Neural progenitor cell (in vitro differentiated cells): ENCODE results near the gene AK2. TPM values are rescaled to one million over a fixed set of nuclear protein-coding genes. Genes with fewer than 3 reads are reported as not detected.

Experiments
- DNase-seq: peaks from one replicate; pipeline ENCODE4 v3.0.0-alpha.2; 2016; ENCODE audit warnings: low spot score
- H2AFZ ChIP-seq: fragments of 200-600 bp; sonication (generic); replicated peaks from 2 replicates; pipeline ENCODE4 v1.6.1; 2016; ENCODE audit warnings: antibody characterized with exemption
- H3F3A ChIP-seq: fragments of 200-600 bp; sonication (generic); 2 replicates; pipeline ENCODE4 v1.6.1; 2016; ENCODE audit warnings: antibody characterized with exemption, low read depth
- H3K27ac ChIP-seq: fragments of 200-600 bp; sonication (generic); 2 replicates; pipeline ENCODE4 v1.5.1; 2016; ENCODE audit warnings: mild to moderate bottlenecking
- H3K27me3 ChIP-seq: fragments of 200-600 bp; sonication (generic); 2 replicates; pipeline ENCODE4 v1.6.1; 2016; ENCODE audit warnings: mild to moderate bottlenecking, moderate library complexity
- H3K36me3 ChIP-seq: fragments of 200-600 bp; sonication (generic); 2 replicates; pipeline ENCODE4 v1.5.1; 2016
- H3K4me1 ChIP-seq: fragments of 200-600 bp; sonication (generic); 2 replicates; pipeline ENCODE4 v1.6.1; 2016; ENCODE audit warnings: mixed run types
- H3K4me2 ChIP-seq: fragments of 200-600 bp; sonication (generic); 2 replicates; pipeline ENCODE4 v1.6.1; 2016
- H3K4me3 ChIP-seq: fragments of 200-600 bp; sonication (generic); 2 replicates; pipeline ENCODE4 v1.5.1; 2016
- H3K79me2 ChIP-seq: fragments of 200-600 bp; sonication (generic); 2 replicates; pipeline ENCODE4 v1.6.1; 2016; ENCODE audit warnings: low read depth
- H3K9ac ChIP-seq: fragments of 200-600 bp; sonication (generic); 2 replicates; pipeline ENCODE4 v1.6.1; 2016
- H3K9me3 ChIP-seq: fragments of 200-600 bp; sonication (generic); 2 replicates; pipeline ENCODE4 v1.5.1; 2016; ENCODE audit warnings: low read depth
- H4K20me1 ChIP-seq: fragments of 200-600 bp; sonication (generic); 2 replicates; pipeline ENCODE4 v1.6.1; 2016; ENCODE audit warnings: low read depth
- H3K27ac Mint-ChIP-seq: 3 replicates; pipeline ENCODE4 v1.8.0; 2021; ENCODE audit warnings: mixed read lengths
- H3K27me3 Mint-ChIP-seq: 2 replicates; pipeline ENCODE4 v1.8.0; 2022; ENCODE audit warnings: low read depth, mild to moderate bottlenecking, inconsistent platforms, moderate library complexity, mixed read lengths; ENCODE audit not compliant: insufficient read depth
- H3K36me3 Mint-ChIP-seq: 3 replicates; pipeline ENCODE4 v1.8.0; 2021; ENCODE audit warnings: mixed read lengths
- H3K4me1 Mint-ChIP-seq: 3 replicates; pipeline ENCODE4 v1.8.0; 2021; ENCODE audit warnings: mixed read lengths
- H3K4me3 Mint-ChIP-seq: 3 replicates; pipeline ENCODE4 v1.8.0; 2021; ENCODE audit warnings: mild to moderate bottlenecking, moderate library complexity, mixed read lengths
- H3K9me3 Mint-ChIP-seq: 3 replicates; pipeline ENCODE4 v1.8.0; 2020; ENCODE audit warnings: mixed read lengths
- CTCF ChIP-seq: fragments of 200-600 bp; sonication (generic); IDR thresholded peaks from 2 replicates; pipeline ENCODE4 v1.5.1; 2017; ENCODE audit warnings: antibody characterized with exemption, mild to moderate bottlenecking
- EZH2 ChIP-seq: fragments of 200-600 bp; sonication (generic); IDR thresholded peaks from 2 replicates; pipeline ENCODE4 v1.6.1; 2017; ENCODE audit warnings: antibody characterized with exemption, mild to moderate bottlenecking, moderate library complexity
- EZH2phosphoT487 ChIP-seq: fragments of 200-600 bp; sonication (generic); IDR thresholded peaks from 2 replicates; pipeline ENCODE4 v1.6.1; 2017; ENCODE audit warnings: antibody characterized with exemption
- total RNA-seq: library from RNA; depleted of rRNA; stranded (reverse); fragments of >200 nt; gene quantifications from 2 replicates; pipeline ENCODE4 v1.2.3, GENCODE V29; 2015; ENCODE audit warnings: low replicate concordance

AK2 gene
- total RNA-seq, 1 donor from 2014 or later, result 128 TPM

- H4K20me1 ChIP-seq, result peaks cover 31% of the 10 kb centered on the region
- H3K36me3 Mint-ChIP-seq, result no peaks in the 10 kb centered on the region
- no peaks in the 10 kb centered on the region for H3K36me3 ChIP-seq
- peak within 1 kb of the TSS; percentile 96 for H3K4me3 ChIP-seq
- H3K4me2 ChIP-seq, result peak within 1 kb of the TSS; percentile 88
- peak within 1 kb of the TSS; percentile 86 for H2AFZ ChIP-seq
- peak within 1 kb of the TSS; percentile 46 for H3K9ac ChIP-seq
- TF ChIP-seq EZH2phosphoT487, result no peak
- TF ChIP-seq CTCF, result no peak
- no peak for TF ChIP-seq EZH2
- peak within 1 kb of the TSS; percentile 59 for H3K27ac ChIP-seq
- H3K4me1 ChIP-seq, result peaks cover 13% of the 10 kb centered on the region
- H3K9me3 Mint-ChIP-seq, result no peaks in the 10 kb centered on the region
- peaks cover 13% of the 10 kb centered on the region for H3F3A ChIP-seq
- H3K4me1 Mint-ChIP-seq, result peaks cover 31% of the 10 kb centered on the region
- H3K27me3 Mint-ChIP-seq, result peaks cover 2% of the 10 kb centered on the region
- H3K27ac Mint-ChIP-seq, result peak within 1 kb of the TSS; percentile 81
- H3K27me3 ChIP-seq, result peaks cover 38% of the 10 kb centered on the region
- peak; percentile 98 for DNase-seq
- peak within 1 kb of the TSS; percentile 92 for H3K4me3 Mint-ChIP-seq
- H3K9me3 ChIP-seq, result no peaks in the 10 kb centered on the region
- peaks cover 36% of the 10 kb centered on the region for H3K79me2 ChIP-seq
Measured at GRCh38 chr1:32964461-32965250, 72.0 kb downstream of the AK2 start, which contains the start of gene RNF19B. Gene RNF19B (minus strand): TSS chr1:32964809. CDS start chr1:32964685, 124 bp downstream.

GRCh38 chr1:32963746-32964460, 72.8 kb downstream of the AK2 start:
- DNase-seq, result peak; percentile 83
- Histone ChIP-seq H4K20me1 (peaks cover 31% of the 10 kb centered on the region), H3K9me3 (no peaks in the 10 kb centered on the region), H3K79me2 (peaks cover 36% of the 10 kb centered on the region), H3K4me2 (peak overlapping the region; percentile 88), H3K27ac (no peak overlapping the region), H2AFZ (peak overlapping the region; percentile 86), H3K36me3 (no peaks in the 10 kb centered on the region), H3K27me3 (peaks cover 31% of the 10 kb centered on the region), H3K9ac (peak overlapping the region; percentile 46), H3F3A (peaks cover 13% of the 10 kb centered on the region), H3K4me1 (peaks cover 13% of the 10 kb centered on the region), H3K4me3 (peak overlapping the region; percentile 96)
- peaks cover 31% of the 10 kb centered on the region for H3K4me1 Mint-ChIP-seq
- TF ChIP-seq EZH2phosphoT487 (no peak), EZH2 (no peak), CTCF (no peak)
- H3K4me3 Mint-ChIP-seq, result peak overlapping the region; percentile 89
- H3K9me3 Mint-ChIP-seq, result no peaks in the 10 kb centered on the region
- no peaks in the 10 kb centered on the region for H3K36me3 Mint-ChIP-seq
- H3K27ac Mint-ChIP-seq, result no peak overlapping the region
- H3K27me3 Mint-ChIP-seq, result peaks cover 2% of the 10 kb centered on the region

GRCh38 chr1:32962248-32962896, 74.3 kb downstream of the AK2 start:
- no peak for DNase-seq
- Histone ChIP-seq H3K4me3 (peak overlapping the region; percentile 96), H4K20me1 (peaks cover 31% of the 10 kb centered on the region), H3K36me3 (no peaks in the 10 kb centered on the region), H3K4me1 (peaks cover 13% of the 10 kb centered on the region), H3K4me2 (peak overlapping the region; percentile 88), H3K9ac (no peak overlapping the region), H3K79me2 (peaks cover 43% of the 10 kb centered on the region), H2AFZ (no peak overlapping the region), H3F3A (peaks cover 13% of the 10 kb centered on the region), H3K9me3 (no peaks in the 10 kb centered on the region), H3K27me3 (peaks cover 16% of the 10 kb centered on the region), H3K27ac (no peak overlapping the region)
- Mint-ChIP-seq H3K4me1 (peaks cover 31% of the 10 kb centered on the region), H3K4me3 (peak overlapping the region; percentile 89), H3K9me3 (no peaks in the 10 kb centered on the region), H3K27ac (no peak overlapping the region), H3K36me3 (peaks cover 2% of the 10 kb centered on the region), H3K27me3 (peaks cover 2% of the 10 kb centered on the region)
- TF ChIP-seq CTCF (no peak), EZH2phosphoT487 (no peak), EZH2 (no peak)
